ENCODE results near the gene C5orf34. TPM values are rescaled to one million over a fixed set of nuclear protein-coding genes. Genes with fewer than 3 reads are reported as not detected.
"Not testable (repeated sequence)": the region's sequence is repeated elsewhere in the genome, so short reads cannot be mapped to it uniquely, and the experiment has no call there.

C5orf34 gene
- total RNA-seq, 1 experiment from 2014 or later = 12.3 TPM

DNA sequence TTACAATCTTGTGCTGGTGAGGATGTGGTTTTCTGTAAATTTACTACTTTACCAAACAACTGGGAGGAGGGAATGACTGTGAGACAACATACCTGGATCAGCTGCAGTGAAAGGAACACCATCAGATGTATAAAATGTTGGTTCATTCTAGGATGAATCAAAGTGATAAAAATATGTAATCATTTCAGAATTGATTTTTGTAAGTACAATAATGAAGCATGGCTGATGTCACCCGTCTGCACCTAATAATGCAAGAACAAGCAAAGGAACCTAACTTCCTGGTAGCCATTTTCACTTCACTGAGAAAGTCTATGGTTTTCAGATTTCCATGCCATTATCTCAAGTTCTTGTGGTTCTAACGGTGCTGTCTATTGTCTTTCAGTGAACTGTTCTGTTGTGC, 18.7 kb upstream of the C5orf34 start:
- no peak for DNase-seq (ENCODE audit: low read depth)
- in situ Hi-C loops (cut with HindIII; ENCODE audit: low pct_unique_long_range_greater_than_20kb, low sequenced_read_pairs) = no loop called here

DNA sequence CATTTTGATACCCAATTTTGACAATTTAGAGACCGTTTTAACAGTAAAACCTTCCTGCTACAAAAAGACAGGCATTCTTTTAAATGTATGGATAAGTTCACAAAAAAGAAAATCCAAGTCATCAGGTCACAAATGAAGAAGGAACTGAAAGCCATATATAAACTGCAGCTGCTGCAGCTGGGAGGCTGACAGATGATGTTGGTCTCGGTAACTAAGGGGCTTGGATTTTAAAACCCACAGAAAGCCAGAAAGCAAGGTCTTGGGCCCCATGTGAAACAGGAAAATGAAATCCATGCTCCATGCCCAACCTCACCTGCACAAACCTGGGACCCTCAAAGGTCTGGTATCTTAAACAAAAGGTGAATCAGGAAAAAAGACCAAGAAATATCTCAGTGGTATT, 15.7 kb upstream of the C5orf34 start:
- no peak for DNase-seq (ENCODE audit: low read depth)
- in situ Hi-C loops (cut with HindIII; ENCODE audit: low pct_unique_long_range_greater_than_20kb, low sequenced_read_pairs) = no loop called here

DNA sequence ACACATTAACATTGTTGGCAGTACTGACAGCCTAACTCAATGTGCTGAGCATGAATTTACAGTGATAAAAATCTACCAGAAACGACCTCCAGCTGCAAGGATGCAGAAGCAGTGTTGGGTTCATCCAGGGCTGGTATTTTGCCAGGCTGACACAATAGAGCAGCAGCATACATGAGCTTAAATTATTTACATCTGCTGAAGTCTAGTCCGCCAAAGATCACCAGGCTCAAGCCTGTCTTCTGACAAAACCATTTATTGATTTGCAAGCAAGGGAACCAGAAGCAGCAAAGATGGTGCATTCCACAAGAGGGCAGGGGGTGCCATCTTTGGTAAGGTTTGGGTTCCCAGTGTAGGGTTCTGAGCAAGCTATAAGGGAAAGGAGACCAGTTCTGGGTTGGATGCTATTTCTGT, 8.7 kb upstream of the C5orf34 start:
- in situ Hi-C loops (cut with HindIII; ENCODE audit: low pct_unique_long_range_greater_than_20kb, low sequenced_read_pairs) = no loop called here
- DNase-seq (ENCODE audit: low read depth) = no peak

GRCh38 chr5:43520615-43521014, 5.7 kb upstream of the C5orf34 start:
- no peak for DNase-seq (ENCODE audit: low read depth)
- in situ Hi-C loops (cut with HindIII; ENCODE audit: low pct_unique_long_range_greater_than_20kb, low sequenced_read_pairs) = no loop called here

DNA sequence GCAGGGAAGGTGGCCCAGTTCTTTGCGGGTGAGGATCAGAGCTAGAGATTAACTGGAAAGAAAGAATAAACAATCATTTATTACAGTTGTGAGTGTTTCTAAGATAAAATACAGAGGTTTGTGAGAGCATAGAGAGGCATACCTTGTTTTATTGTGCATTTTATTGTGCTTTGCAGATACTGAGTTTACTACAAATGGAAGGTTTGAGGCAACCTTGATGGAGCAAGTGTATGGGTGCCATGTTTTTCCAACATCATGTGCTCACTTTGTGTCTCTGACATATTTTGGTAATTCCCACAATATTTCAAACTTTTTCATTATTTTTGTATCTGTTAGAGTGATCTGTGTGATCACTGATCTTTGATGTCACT, 715 bp upstream of the C5orf34 start:
- no peak for DNase-seq (ENCODE audit: low read depth)
- in situ Hi-C loops (cut with HindIII; ENCODE audit: low pct_unique_long_range_greater_than_20kb, low sequenced_read_pairs) = no loop called here

DNA sequence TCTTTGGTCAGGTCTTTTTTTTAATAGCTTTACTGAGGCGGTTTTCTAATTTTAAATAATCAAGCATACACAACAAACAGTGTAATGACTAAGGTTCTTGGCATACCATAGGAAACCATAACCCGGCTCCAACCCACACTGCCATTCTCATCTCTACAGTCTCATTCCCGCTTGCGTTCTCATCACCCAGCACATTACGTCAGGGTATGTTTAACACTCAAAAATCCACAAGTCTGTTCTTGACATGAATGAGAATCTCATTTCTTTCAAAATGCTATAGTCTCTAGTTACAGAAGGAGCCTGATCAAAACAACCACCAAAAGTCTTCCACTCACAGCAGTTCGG, 505 bp downstream of the C5orf34 start:
- no peak for DNase-seq (ENCODE audit: low read depth)

GRCh38 chr5:43514025-43514424, 923 bp downstream of the C5orf34 start:
- no peak for DNase-seq (ENCODE audit: low read depth)
- in situ Hi-C loops (cut with HindIII; ENCODE audit: low pct_unique_long_range_greater_than_20kb, low sequenced_read_pairs) = no loop called here

More for the DNA sequence above, 505 bp downstream of the C5orf34 start:
- in situ Hi-C loops (cut with HindIII; ENCODE audit: low pct_unique_long_range_greater_than_20kb, low sequenced_read_pairs) = no loop called here

DNA sequence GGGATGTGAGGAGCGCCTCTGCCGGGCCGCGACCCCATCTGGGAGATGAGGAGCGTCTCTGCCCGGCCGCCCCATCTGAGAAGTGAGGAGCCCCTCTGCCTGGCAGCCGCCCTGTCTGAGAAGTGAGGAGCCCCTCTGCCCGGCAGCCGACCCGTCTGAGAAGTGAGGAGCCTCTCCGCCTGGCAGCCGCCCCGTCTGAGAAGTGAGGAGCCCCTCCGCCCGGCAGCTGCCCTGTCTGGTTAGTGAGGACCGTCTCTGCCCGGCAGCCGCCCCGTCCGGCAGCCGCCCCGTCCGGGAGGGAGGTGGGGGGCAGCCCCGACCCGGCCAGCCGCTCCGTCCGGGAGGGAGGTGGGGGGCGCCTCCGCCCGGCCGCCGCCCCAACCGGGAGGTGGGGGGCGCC, 3.9 kb downstream of the C5orf34 start:
- DNase-seq (ENCODE audit: low read depth); in situ Hi-C loops (cut with HindIII; ENCODE audit: low pct_unique_long_range_greater_than_20kb, low sequenced_read_pairs): not testable (repeated sequence)

DNA sequence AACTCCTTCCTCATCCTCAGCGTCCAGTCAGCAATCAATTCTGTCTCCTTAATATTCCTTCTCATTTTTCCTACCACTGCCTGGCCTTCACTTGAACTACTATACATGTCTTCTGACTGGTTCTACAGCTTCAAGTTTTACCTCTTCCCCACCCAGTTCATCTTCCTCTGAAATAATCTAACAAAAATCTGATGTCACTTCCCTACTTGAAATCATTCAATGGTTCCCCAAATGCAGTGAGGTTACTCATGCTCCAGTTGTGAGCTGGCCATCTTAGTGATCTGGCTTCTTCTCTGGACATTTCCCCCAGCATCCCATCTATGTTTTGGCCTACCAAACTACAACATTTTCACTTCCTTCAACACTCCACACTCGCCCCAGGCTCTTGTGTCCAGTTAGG, 16.4 kb downstream of the C5orf34 start:
- in situ Hi-C loops (cut with HindIII; ENCODE audit: low pct_unique_long_range_greater_than_20kb, low sequenced_read_pairs) = no loop called here

DNA sequence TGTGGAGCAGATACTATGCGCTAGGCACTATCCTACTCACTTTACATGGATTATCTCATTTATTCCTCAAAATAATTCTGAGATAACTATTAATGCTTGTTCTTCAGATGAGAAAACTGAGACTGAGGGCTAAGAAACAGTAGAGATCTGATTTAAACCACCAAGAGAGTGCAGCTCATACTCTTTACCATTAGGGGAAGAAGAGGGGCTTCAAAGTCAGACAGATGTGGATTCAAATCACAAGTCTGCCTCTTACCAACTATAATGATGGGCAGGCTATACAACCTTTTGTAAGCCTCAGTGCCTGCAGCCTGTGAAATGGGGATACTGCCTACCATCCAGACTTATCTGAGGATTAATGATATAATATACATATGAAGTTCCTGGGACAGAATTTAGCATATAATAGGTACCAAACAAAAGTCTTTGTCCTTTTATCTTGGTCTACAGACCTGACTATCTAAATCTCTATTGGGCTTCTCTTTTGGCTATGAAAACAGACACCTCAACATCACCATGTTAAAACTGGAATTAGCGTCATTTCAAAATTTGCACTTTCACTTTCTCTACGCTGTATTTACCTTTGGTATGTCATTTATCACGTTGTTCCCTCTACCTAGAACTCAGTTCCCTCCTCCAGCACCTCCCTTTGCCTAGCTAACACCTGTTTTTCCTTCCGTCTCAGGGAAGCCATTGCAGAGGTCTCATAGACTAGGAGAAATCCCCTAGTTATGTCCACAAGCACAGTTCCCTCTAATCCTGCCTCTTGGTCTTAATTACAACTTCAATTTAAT, 17.4 kb downstream of the C5orf34 start:
- no peak for DNase-seq (ENCODE audit: low read depth)
- in situ Hi-C loops (cut with HindIII; ENCODE audit: low pct_unique_long_range_greater_than_20kb, low sequenced_read_pairs) = no loop called here

More for the DNA sequence above, 16.4 kb downstream of the C5orf34 start:
- no peak for DNase-seq (ENCODE audit: low read depth)

GRCh38 chr5:43491326-43491725, 23.6 kb downstream of the C5orf34 start:
- in situ Hi-C loops (cut with HindIII; ENCODE audit: low pct_unique_long_range_greater_than_20kb, low sequenced_read_pairs) = no loop called here
- DNase-seq (ENCODE audit: low read depth) = no peak

DNA sequence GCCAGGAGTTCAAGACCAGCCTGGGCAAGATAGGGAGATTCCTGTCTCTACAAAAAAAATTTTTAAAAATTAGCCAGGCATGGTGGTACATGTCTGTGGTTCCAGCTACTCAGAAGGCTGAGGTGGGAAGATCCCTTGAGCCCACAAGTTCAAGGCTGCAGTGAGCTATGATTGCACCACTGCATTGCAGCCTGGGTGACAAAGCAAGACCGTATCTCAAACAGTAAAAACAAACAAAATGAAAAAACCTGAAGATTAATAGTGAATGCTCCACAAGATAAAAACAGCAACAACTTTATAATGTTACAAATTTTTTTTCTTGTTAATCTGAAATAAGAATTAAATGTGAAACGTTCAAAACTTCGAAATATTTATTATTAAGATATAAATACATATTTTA, 28.6 kb downstream of the C5orf34 start:
- no peak for DNase-seq (ENCODE audit: low read depth)
- in situ Hi-C loops (cut with HindIII; ENCODE audit: low pct_unique_long_range_greater_than_20kb, low sequenced_read_pairs) = no loop called here

- in situ Hi-C loops (cut with HindIII; ENCODE audit: low pct_unique_long_range_greater_than_20kb, low sequenced_read_pairs) = no loop called here
- DNase-seq (ENCODE audit: low read depth) = peak; percentile 38
These were observed 29.5 kb downstream of the C5orf34 start for GRCh38 chr5:43485406-43485805.

- in situ Hi-C loops (cut with HindIII; ENCODE audit: low pct_unique_long_range_greater_than_20kb, low sequenced_read_pairs) = no loop called here
- DNase-seq (ENCODE audit: low read depth) = peak; percentile 88
These were observed 30.7 kb downstream of the C5orf34 start for GRCh38 chr5:43484106-43484849.

- in situ Hi-C loops (cut with HindIII; ENCODE audit: low pct_unique_long_range_greater_than_20kb, low sequenced_read_pairs) = no loop called here
These were observed 31.4 kb downstream of the C5orf34 start, which contains the start of gene TMEM267 for GRCh38 chr5:43483298-43484105. TMEM267 (minus strand) TSS chr5:43483865; CDS start chr5:43453969, 29,896 bp downstream.

GRCh38 chr5:43482490-43483297, 32.3 kb downstream of the C5orf34 start:
- no peak for DNase-seq (ENCODE audit: low read depth)
- in situ Hi-C loops (cut with HindIII; ENCODE audit: low pct_unique_long_range_greater_than_20kb, low sequenced_read_pairs) = no loop called here

More at GRCh38 chr5:43483298-43484105, 31.4 kb downstream of the C5orf34 start, which contains the start of gene TMEM267:
- peak; percentile 89 for DNase-seq (ENCODE audit: low read depth)

- no peak for DNase-seq (ENCODE audit: low read depth)
These were observed 45.1 kb downstream of the C5orf34 start for GRCh38 chr5:43469671-43470391.

More at GRCh38 chr5:43469671-43470391, 45.1 kb downstream of the C5orf34 start:
- in situ Hi-C loops (cut with HindIII; ENCODE audit: low pct_unique_long_range_greater_than_20kb, low sequenced_read_pairs) = no loop called here

All from Caki2 (cell line).